IPS-15b (cell line): ENCODE data around the gene GABRB2.
"Not testable (repeated sequence)": the region's sequence is repeated elsewhere in the genome, so short reads cannot be mapped to it uniquely, and the experiment has no call there.

Source experiments
- H3K27me3 ChIP-seq: one replicate; pipeline ENCODE4 v1.6.1; 2013; ENCODE audit warnings: low read length; ENCODE audit not compliant: control insufficient read depth, insufficient read depth
- H3K36me3 ChIP-seq: one replicate; pipeline ENCODE4 v1.6.1; 2013; ENCODE audit warnings: low read length; ENCODE audit not compliant: control insufficient read depth, insufficient read depth
- H3K4me1 ChIP-seq: one replicate; pipeline ENCODE4 v1.6.1; 2013; ENCODE audit warnings: mild to moderate bottlenecking, low read length; ENCODE audit not compliant: control insufficient read depth, insufficient read depth
- H3K4me3 ChIP-seq: one replicate; pipeline ENCODE4 v1.5.1; 2013; ENCODE audit warnings: low read depth, low read length
- H3K9ac ChIP-seq: one replicate; pipeline ENCODE4 v1.6.1; 2013; ENCODE audit warnings: low read depth, mild to moderate bottlenecking, low read length
- H3K9me3 ChIP-seq: one replicate; pipeline ENCODE4 v1.6.1; 2013; ENCODE audit warnings: mild to moderate bottlenecking, low read length; ENCODE audit not compliant: control insufficient read depth, insufficient read depth

Gene GABRB2

DNA sequence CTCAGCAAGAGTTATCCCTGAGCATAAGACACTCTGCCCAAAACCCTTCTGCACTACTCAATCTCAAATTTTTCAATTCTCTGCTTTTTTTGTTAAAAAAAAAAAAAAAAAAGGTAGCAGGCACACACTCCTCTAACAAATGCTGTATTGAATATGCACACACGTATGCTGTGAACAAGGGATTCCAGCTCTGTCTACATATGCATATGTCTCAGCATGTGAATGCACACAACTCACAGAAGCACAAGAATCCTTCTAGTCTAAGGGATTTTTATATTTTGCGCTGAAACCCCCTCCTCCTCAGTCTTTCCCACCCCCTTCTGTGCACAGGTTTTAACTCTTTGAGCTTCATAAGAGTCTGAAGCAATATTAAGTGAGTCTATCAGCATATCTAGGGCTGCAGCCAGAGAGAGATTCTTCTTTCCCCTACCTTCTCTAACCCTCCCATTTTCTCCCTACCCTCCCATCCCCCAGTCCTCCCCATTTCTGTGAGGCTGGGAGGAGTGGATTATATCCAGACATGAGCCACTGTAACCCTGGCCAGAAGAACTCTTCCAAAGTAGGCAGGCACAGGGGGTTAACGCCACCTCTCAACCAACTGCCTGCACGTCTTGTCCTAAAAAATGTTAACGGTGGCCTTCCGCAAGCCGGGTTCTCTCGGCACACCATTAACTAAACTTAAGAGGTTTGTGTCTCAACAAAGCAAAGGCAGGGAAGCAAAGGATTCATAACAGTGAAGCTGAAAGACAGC, 1.0 kb downstream of the GABRB2 start:
- H3K27me3 ChIP-seq: peaks cover 65% of the 10 kb centered on the region
- H3K9me3 ChIP-seq: no peaks in the 10 kb centered on the region
- no peaks in the 10 kb centered on the region for H3K36me3 ChIP-seq
- peak overlapping the region; percentile 36 for H3K4me3 ChIP-seq
- H3K4me1 ChIP-seq: peaks cover 13% of the 10 kb centered on the region
- no peak overlapping the region for H3K9ac ChIP-seq

- Histone ChIP-seq H3K36me3 (no peaks in the 10 kb centered on the region), H3K9me3 (no peaks in the 10 kb centered on the region), H3K4me1 (peaks cover 13% of the 10 kb centered on the region), H3K27me3 (peaks cover 54% of the 10 kb centered on the region), H3K4me3 (no peak overlapping the region), H3K9ac (no peak overlapping the region)
These were observed 2.2 kb downstream of the GABRB2 start for GRCh38 chr5:161544350-161544765.

- Histone ChIP-seq H3K36me3 (no peaks in the 10 kb centered on the region), H3K4me1 (no peaks in the 10 kb centered on the region), H3K9ac (no peak overlapping the region), H3K9me3 (no peaks in the 10 kb centered on the region), H3K4me3 (no peak overlapping the region), H3K27me3 (peaks cover 8% of the 10 kb centered on the region)
These were observed 7.5 kb downstream of the GABRB2 start for GRCh38 chr5:161539016-161539415.

GRCh38 chr5:161535762-161536161, 10.8 kb downstream of the GABRB2 start:
- Histone ChIP-seq H3K9ac (no peak overlapping the region), H3K4me1 (no peaks in the 10 kb centered on the region), H3K4me3 (no peak overlapping the region), H3K9me3 (no peaks in the 10 kb centered on the region), H3K27me3 (no peaks in the 10 kb centered on the region), H3K36me3 (no peaks in the 10 kb centered on the region)

- no peaks in the 10 kb centered on the region for H3K9me3 ChIP-seq
- no peaks in the 10 kb centered on the region for H3K4me1 ChIP-seq
- no peaks in the 10 kb centered on the region for H3K27me3 ChIP-seq
- H3K36me3 ChIP-seq: no peaks in the 10 kb centered on the region
- H3K9ac ChIP-seq: no peak overlapping the region
- H3K4me3 ChIP-seq: no peak overlapping the region
These were observed 15.8 kb downstream of the GABRB2 start for GRCh38 chr5:161530700-161531099.

- no peaks in the 10 kb centered on the region for H3K36me3 ChIP-seq
- no peaks in the 10 kb centered on the region for H3K4me1 ChIP-seq
- no peak overlapping the region for H3K9ac ChIP-seq
- H3K9me3 ChIP-seq: no peaks in the 10 kb centered on the region
- no peaks in the 10 kb centered on the region for H3K27me3 ChIP-seq
- no peak overlapping the region for H3K4me3 ChIP-seq
These were observed 32.6 kb downstream of the GABRB2 start for GRCh38 chr5:161513942-161514341.

GRCh38 chr5:161507591-161507990, 38.9 kb downstream of the GABRB2 start:
- Histone ChIP-seq H3K9ac (no peak overlapping the region), H3K4me3 (no peak overlapping the region), H3K27me3 (no peaks in the 10 kb centered on the region), H3K9me3 (no peaks in the 10 kb centered on the region), H3K4me1 (no peaks in the 10 kb centered on the region), H3K36me3 (no peaks in the 10 kb centered on the region)

- H3K4me1 ChIP-seq, H3K9ac ChIP-seq, H3K9me3 ChIP-seq, H3K4me3 ChIP-seq, H3K36me3 ChIP-seq, H3K27me3 ChIP-seq: not testable (repeated sequence)
These were observed 41.4 kb downstream of the GABRB2 start for GRCh38 chr5:161505160-161505559.

DNA sequence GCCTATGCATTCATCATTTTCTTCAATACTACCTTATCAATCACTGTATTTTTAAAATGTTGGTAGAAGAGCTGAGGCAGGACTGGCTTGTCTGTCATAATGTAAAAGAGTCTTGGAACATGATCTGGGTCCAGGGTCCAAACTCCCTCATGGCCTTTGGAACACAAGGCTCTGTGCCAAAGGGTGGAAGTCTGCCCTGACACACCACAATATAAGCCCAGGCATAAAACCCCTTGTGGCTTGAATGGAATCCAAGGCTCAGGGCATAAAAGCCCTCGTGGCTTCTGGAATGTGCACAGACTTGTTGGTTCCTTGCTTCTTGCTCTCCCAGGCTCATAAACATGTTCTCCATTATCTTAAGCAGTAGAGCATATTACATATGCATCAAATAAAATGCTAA, 48.0 kb downstream of the GABRB2 start:
- Histone ChIP-seq H3K9me3 (peaks cover 6% of the 10 kb centered on the region), H3K27me3 (no peaks in the 10 kb centered on the region), H3K4me3 (no peak overlapping the region), H3K9ac (no peak overlapping the region), H3K4me1 (no peaks in the 10 kb centered on the region), H3K36me3 (peaks cover 2% of the 10 kb centered on the region)

GRCh38 chr5:161483721-161484120, 62.8 kb downstream of the GABRB2 start:
- H3K4me1 ChIP-seq: no peaks in the 10 kb centered on the region
- H3K9me3 ChIP-seq: no peaks in the 10 kb centered on the region
- H3K4me3 ChIP-seq: no peak overlapping the region
- no peaks in the 10 kb centered on the region for H3K36me3 ChIP-seq
- no peaks in the 10 kb centered on the region for H3K27me3 ChIP-seq
- H3K9ac ChIP-seq: no peak overlapping the region

DNA sequence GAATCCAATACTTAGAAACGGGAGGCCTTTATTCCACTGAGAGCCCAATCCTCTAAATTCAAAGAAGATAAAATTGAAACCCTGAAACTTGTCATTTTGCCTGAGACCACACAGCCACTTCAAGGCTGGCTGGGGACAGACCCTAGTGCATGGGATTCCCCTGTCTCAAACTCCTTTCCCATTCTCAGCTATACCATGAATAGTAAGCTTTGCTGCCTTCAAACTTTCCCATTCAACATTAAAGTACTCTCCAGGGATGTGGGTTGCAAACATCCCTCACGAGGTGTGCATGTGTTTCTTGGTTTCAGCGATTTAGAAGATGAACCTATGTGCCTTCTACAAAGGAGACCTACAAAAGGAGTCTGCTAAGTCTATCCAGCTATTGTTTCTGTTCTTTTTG, 64.6 kb downstream of the GABRB2 start:
- H3K4me1 ChIP-seq: no peaks in the 10 kb centered on the region
- no peaks in the 10 kb centered on the region for H3K9me3 ChIP-seq
- H3K27me3 ChIP-seq: no peaks in the 10 kb centered on the region

DNA sequence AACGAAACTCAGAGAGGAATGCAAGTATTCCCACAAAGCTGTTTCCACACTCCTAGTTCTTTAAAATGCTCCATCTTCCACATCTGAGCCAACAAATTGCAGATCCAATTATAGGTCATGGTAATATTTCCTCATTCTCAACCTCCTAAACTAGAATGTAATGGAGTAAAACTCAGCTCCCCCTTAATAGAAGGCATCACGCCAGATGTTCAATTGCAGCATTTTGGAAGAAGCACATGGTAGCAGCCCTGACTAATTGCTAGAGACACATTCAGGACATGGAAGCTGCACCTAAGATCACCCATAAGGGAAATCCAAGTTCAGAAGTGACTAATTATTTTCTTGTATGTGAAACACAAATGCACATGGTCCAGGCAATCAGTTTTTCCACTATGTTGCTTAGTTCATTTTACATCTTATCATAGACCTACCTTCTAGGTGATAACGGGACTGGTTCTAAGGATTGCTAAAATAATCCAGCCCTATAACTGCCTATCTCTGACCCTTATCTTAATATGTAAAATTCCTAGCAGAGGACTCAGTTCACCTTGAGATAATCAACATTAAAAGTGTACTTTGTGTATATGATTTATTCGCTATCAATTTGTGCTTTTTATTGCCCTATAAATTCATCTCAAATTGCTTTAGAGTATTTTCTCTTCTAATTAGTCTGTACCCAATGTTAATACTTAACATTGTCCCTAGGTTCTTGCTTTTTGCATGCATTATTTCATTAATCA, 75.1 kb downstream of the GABRB2 start:
- no peak overlapping the region for H3K4me3 ChIP-seq
- no peak overlapping the region for H3K9ac ChIP-seq
- H3K4me1 ChIP-seq: no peaks in the 10 kb centered on the region
- H3K27me3 ChIP-seq: no peaks in the 10 kb centered on the region
- no peaks in the 10 kb centered on the region for H3K36me3 ChIP-seq
- H3K9me3 ChIP-seq: no peaks in the 10 kb centered on the region

More for the DNA sequence above, 64.6 kb downstream of the GABRB2 start:
- Histone ChIP-seq H3K4me3 (no peak overlapping the region), H3K36me3 (no peaks in the 10 kb centered on the region), H3K9ac (no peak overlapping the region)
